ENCODE measurements around the gene RIPK3.
A peak's percentile ranks its signal among the peaks of the same experiment; 100 is the strongest.
"Not testable (repeated sequence)": the region's sequence is repeated elsewhere in the genome, so short reads cannot be mapped to it uniquely, and the experiment has no call there.

The RIPK3 gene

GRCh38 chr14:24329073-24329663, 10.6 kb downstream of the RIPK3 start:
- TF ChIP-seq CTCF (IDR thresholded peaks at IDR 0.05; ENCODE audit: low read depth, low read length, missing control alignments), result no peak
- no peak overlapping the region for H3K4me3 ChIP-seq (ENCODE audit: low read depth, low read length)

GRCh38 chr14:24327914-24328313, 11.9 kb downstream of the RIPK3 start:
- H3K4me3 ChIP-seq (ENCODE audit: low read depth, low read length); DNase-seq (ENCODE audit: low read depth): not testable (repeated sequence)
- peak; percentile 43 for TF ChIP-seq CTCF (IDR thresholded peaks at IDR 0.05; ENCODE audit: low read depth, low read length, missing control alignments)

More at GRCh38 chr14:24329073-24329663, 10.6 kb downstream of the RIPK3 start:
- no peak for DNase-seq (ENCODE audit: low read depth)

DNA sequence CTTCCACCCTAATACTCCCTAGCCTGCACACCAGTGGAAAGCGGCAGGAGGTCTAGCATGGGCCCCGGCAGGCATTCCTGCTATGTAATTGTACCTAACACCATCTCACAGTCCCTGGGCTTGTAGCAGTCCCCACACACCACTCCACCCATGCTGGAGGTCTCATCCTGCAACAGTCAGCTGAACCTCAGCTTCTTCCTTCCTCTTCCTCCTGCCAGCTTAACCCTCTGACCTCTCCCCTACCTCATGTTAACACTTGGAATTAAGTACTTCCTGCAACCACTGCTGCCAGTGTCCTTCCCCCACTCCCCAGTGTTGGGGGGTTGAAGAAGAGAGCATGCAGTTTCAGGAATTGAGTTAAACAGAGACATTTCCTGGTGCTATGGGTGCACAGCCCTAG, 12.5 kb downstream of the RIPK3 start:
- no peak overlapping the region for H3K4me3 ChIP-seq (ENCODE audit: low read depth, low read length)
- TF ChIP-seq CTCF (IDR thresholded peaks at IDR 0.05; ENCODE audit: low read depth, low read length, missing control alignments), result no peak
- DNase-seq (ENCODE audit: low read depth), result no peak

DNA sequence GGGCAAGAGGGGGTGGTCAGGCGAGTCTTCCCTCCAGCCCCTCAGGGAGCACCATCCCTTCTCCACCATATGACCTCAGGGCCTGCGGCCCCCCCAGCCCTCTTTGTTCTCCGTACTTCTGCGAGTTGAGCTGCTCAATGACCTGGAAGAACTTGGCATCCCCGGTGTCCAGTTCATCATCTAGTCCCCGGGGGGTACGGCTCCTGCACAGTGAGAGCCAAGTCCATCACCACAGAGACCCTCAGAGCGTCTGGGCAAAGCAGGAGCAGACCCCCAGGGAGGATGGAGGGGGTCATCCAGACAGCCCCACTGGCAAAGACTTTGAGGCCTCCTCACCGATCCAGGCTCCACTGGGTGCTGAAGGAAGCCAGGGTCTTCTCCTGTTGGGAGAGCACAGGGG, 13.8 kb downstream of the RIPK3 start:
- no peak for TF ChIP-seq CTCF (IDR thresholded peaks at IDR 0.05; ENCODE audit: low read depth, low read length, missing control alignments)
- DNase-seq (ENCODE audit: low read depth), result no peak
- H3K4me3 ChIP-seq (ENCODE audit: low read depth, low read length), result no peak overlapping the region

DNA sequence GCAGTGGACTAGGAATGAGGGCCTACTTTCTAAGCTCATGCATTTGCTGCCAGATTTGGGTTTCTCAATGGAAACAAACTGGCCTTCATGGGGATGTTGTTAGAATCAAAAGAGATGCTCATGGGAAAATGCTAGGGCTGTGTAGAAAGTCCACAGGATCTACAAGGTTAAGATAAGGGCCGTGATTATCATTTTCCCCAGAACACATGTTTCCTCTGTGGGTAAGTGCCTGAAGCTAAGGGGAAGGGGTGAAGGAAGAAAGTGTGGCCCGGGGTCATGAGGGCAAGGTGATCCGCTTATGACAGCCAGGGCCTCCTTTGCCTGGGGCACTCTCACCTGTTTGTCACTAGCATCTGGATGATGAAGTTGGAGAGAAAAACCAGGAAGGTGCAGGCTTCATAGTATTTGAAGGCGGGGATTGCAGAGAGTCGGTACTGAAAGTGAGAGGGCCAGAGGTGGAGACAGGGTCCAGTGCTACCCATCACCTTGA, 14.7 kb downstream of the RIPK3 start:
- H3K4me3 ChIP-seq (ENCODE audit: low read depth, low read length), result no peak overlapping the region
- TF ChIP-seq CTCF (IDR thresholded peaks at IDR 0.05; ENCODE audit: low read depth, low read length, missing control alignments), result no peak
- no peak for DNase-seq (ENCODE audit: low read depth)

DNA sequence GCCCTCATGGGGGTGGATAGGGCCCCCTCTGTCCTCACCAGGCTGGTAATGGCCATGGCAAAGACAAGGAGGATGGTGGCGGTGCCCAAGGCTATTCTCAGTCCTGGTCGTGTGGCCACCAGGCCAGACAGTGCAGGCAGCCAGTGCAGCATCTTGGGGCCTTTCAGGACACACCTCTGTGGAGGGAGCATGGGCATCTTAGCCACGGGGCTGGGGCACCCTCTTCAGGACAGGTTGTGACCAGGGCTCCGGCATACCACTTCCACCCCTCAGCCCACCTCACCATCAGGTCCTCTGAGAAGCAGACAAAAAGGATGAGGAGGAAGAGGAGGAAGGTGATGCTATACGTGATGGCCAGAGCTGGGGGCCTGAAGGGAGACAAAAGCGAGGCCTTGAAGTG, 15.8 kb downstream of the RIPK3 start:
- no peak for DNase-seq (ENCODE audit: low read depth)
- no peak for TF ChIP-seq CTCF (IDR thresholded peaks at IDR 0.05; ENCODE audit: low read depth, low read length, missing control alignments)
- no peak overlapping the region for H3K4me3 ChIP-seq (ENCODE audit: low read depth, low read length)

- DNase-seq (ENCODE audit: low read depth), result no peak
- TF ChIP-seq CTCF (IDR thresholded peaks at IDR 0.05; ENCODE audit: low read depth, low read length, missing control alignments), result no peak
- no peak overlapping the region for H3K4me3 ChIP-seq (ENCODE audit: low read depth, low read length)
Observed at GRCh38 chr14:24323341-24323740, 16.4 kb downstream of the RIPK3 start.

Measured in GM12864 (cell line).